ENCODE measurements around the gene RANBP17. TPM values are rescaled to one million over a fixed set of nuclear protein-coding genes. Genes with fewer than 3 reads are reported as not detected.
"Not testable (repeated sequence)": the region's sequence is repeated elsewhere in the genome, so short reads cannot be mapped to it uniquely, and the experiment has no call there.

Gene RANBP17
- total RNA-seq, 1 donor from 2014 or later: 49.7 TPM

DNA sequence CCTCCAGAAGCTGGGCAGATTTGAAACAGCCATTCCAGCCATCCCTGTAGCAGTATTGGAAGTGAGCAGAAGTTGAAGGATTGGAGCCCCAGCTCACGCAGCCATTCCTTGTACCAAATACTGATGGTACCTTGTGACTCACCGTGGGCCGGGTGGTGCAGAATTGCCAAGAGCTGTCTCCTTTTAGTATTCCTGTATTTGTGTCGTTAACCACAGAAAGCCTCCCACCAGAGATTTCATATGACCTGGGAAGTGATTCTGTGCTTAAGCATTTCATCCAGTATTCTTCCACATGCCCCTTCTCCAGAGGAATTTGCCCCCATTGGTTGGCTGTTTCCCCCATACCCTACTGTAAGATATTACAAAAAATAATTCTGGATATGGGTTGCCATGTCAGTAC lies 429.6 kb downstream of the RANBP17 start:
- no peaks in the 10 kb centered on the region for H3K4me1 Mint-ChIP-seq
- no peaks in the 10 kb centered on the region for H3K27me3 ChIP-seq

DNA sequence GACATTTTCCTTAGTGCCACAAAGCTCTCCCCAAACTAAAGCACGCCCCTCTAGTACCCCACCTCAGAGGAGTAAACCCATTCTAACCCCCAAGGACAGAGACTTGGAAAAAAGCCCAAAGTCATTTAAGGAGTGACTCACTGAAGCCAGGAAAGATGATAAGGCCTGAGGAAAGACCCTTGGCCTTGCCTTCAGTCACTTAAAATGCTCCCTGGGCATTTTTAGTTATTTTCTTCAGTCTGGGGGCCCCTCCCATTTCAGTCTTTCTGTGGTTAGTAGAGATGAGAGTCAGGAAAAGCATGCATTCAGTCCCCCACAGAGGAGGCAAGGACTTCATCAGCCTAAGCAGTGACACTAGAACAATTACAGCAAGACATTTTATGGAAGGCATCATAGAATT lies 433.5 kb downstream of the RANBP17 start:
- Histone ChIP-seq H3K9ac (no peak overlapping the region), H3K27me3 (no peaks in the 10 kb centered on the region), H3K4me3 (no peak overlapping the region), H3K9me3 (ENCODE audit: low read depth) (no peaks in the 10 kb centered on the region), H3F3A (ENCODE audit: low read depth) (no peaks in the 10 kb centered on the region), H3K36me3 (no peaks in the 10 kb centered on the region), H3K79me2 (ENCODE audit: low read depth) (no peaks in the 10 kb centered on the region), H3K4me1 (no peaks in the 10 kb centered on the region), H2AFZ (replicated peaks) (no peak overlapping the region), H4K20me1 (ENCODE audit: low read depth) (no peaks in the 10 kb centered on the region), H3K4me2 (no peak overlapping the region), H3K27ac (no peak overlapping the region)
- Mint-ChIP-seq H3K27me3 (ENCODE audit: insufficient read depth, low read depth) (no peaks in the 10 kb centered on the region), H3K36me3 (peaks cover 1% of the 10 kb centered on the region), H3K4me1 (no peaks in the 10 kb centered on the region), H3K27ac (no peak overlapping the region), H3K4me3 (no peak overlapping the region), H3K9me3 (no peaks in the 10 kb centered on the region)
- TF ChIP-seq EZH2 (IDR thresholded peaks at IDR 0.05): no peak
- no peak for TF ChIP-seq CTCF (IDR thresholded peaks at IDR 0.05)
- TF ChIP-seq EZH2phosphoT487 (IDR thresholded peaks at IDR 0.05): no peak
- DNase-seq (ENCODE audit: low spot score): no peak

More for the DNA sequence above, 429.6 kb downstream of the RANBP17 start:
- no peak for DNase-seq (ENCODE audit: low spot score)
- H3K4me3 ChIP-seq: no peak overlapping the region
- H3K79me2 ChIP-seq (ENCODE audit: low read depth): no peaks in the 10 kb centered on the region
- Mint-ChIP-seq H3K9me3 (no peaks in the 10 kb centered on the region), H3K4me3 (no peak overlapping the region), H3K27me3 (ENCODE audit: insufficient read depth, low read depth) (no peaks in the 10 kb centered on the region), H3K36me3 (peaks cover 1% of the 10 kb centered on the region), H3K27ac (no peak overlapping the region)
- H3F3A ChIP-seq (ENCODE audit: low read depth): no peaks in the 10 kb centered on the region
- no peaks in the 10 kb centered on the region for H3K4me1 ChIP-seq
- no peak overlapping the region for H3K9ac ChIP-seq
- no peak overlapping the region for H3K27ac ChIP-seq
- no peaks in the 10 kb centered on the region for H4K20me1 ChIP-seq (ENCODE audit: low read depth)
- no peaks in the 10 kb centered on the region for H3K9me3 ChIP-seq (ENCODE audit: low read depth)
- H3K4me2 ChIP-seq: no peak overlapping the region
- TF ChIP-seq CTCF (IDR thresholded peaks at IDR 0.05): no peak
- TF ChIP-seq EZH2 (IDR thresholded peaks at IDR 0.05): no peak
- no peak for TF ChIP-seq EZH2phosphoT487 (IDR thresholded peaks at IDR 0.05)
- no peaks in the 10 kb centered on the region for H3K36me3 ChIP-seq
- H2AFZ ChIP-seq (replicated peaks): no peak overlapping the region

GRCh38 chr5:171295801-171296200 lies 434.0 kb downstream of the RANBP17 start:
- no peak for DNase-seq (ENCODE audit: low spot score)
- Mint-ChIP-seq H3K27ac (no peak overlapping the region), H3K4me3 (no peak overlapping the region), H3K4me1 (no peaks in the 10 kb centered on the region), H3K27me3 (ENCODE audit: insufficient read depth, low read depth) (no peaks in the 10 kb centered on the region), H3K9me3 (no peaks in the 10 kb centered on the region), H3K36me3 (peaks cover 5% of the 10 kb centered on the region)
- Histone ChIP-seq H3K27ac (no peak overlapping the region), H3K27me3 (no peaks in the 10 kb centered on the region), H3K79me2 (ENCODE audit: low read depth) (no peaks in the 10 kb centered on the region), H3F3A (ENCODE audit: low read depth) (no peaks in the 10 kb centered on the region), H3K4me2 (no peak overlapping the region), H3K4me1 (no peaks in the 10 kb centered on the region), H4K20me1 (ENCODE audit: low read depth) (no peaks in the 10 kb centered on the region), H3K36me3 (no peaks in the 10 kb centered on the region), H3K9me3 (ENCODE audit: low read depth) (no peaks in the 10 kb centered on the region), H3K4me3 (no peak overlapping the region), H3K9ac (no peak overlapping the region), H2AFZ (replicated peaks) (no peak overlapping the region)
- TF ChIP-seq CTCF (IDR thresholded peaks at IDR 0.05): no peak
- no peak for TF ChIP-seq EZH2 (IDR thresholded peaks at IDR 0.05)
- TF ChIP-seq EZH2phosphoT487 (IDR thresholded peaks at IDR 0.05): no peak

DNA sequence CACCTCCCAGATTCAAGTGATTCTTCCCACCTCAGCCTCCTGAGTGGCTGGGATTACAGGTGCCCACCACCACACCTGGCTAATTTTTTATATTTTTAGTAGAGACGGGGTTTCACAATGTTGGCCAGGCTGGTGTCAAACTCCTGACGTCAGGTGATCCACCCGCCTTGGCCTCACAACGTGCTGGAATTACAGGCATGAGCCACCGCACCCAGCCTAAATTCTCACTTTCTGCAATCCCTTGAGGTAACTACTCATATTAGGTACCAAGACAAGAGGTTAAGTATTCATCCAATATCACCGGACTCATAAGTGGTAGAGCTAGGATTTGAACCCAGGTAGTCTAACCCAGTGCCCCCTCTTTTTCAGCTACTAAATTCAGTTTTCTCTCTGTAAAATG lies 436.1 kb downstream of the RANBP17 start:
- H3K4me1 ChIP-seq; H3K9me3 ChIP-seq (ENCODE audit: low read depth); H3K9me3 Mint-ChIP-seq; H3K79me2 ChIP-seq (ENCODE audit: low read depth); H3K9ac ChIP-seq; H3K27me3 Mint-ChIP-seq (ENCODE audit: insufficient read depth, low read depth); H3K36me3 ChIP-seq; H3F3A ChIP-seq (ENCODE audit: low read depth); H3K27ac Mint-ChIP-seq; DNase-seq (ENCODE audit: low spot score); H3K4me2 ChIP-seq; H3K4me3 ChIP-seq; H4K20me1 ChIP-seq (ENCODE audit: low read depth); H3K4me1 Mint-ChIP-seq; H3K4me3 Mint-ChIP-seq; H3K27ac ChIP-seq; H3K36me3 Mint-ChIP-seq; H2AFZ ChIP-seq (replicated peaks): not testable (repeated sequence)
- peaks cover 17% of the 10 kb centered on the region for H3K27me3 ChIP-seq
